Colonic mucosa (tissue), 4 donors: Measurements from ENCODE around the gene PHF19. TPM values are rescaled to one million over a fixed set of nuclear protein-coding genes. Genes with fewer than 3 reads are reported as not detected.
A peak's percentile ranks its signal among the peaks of the same experiment; 100 is the strongest.

Experiments
- DNase-seq: peaks from one replicate; pipeline ENCODE4 v3.0.0-alpha.2; 2020
- H3K27ac ChIP-seq: fragments of 200-600 bp; one replicate; pipeline ENCODE4 v1.8.0; 2021
- H3K27me3 ChIP-seq: fragments of 200-600 bp; one replicate; pipeline ENCODE4 v1.8.0; 2021
- H3K36me3 ChIP-seq: fragments of 200-600 bp; one replicate; pipeline ENCODE4 v1.8.0; 2021
- H3K4me1 ChIP-seq: fragments of 200-600 bp; one replicate; pipeline ENCODE4 v1.8.0; 2021; ENCODE audit warnings: mild to moderate bottlenecking
- H3K4me3 ChIP-seq: fragments of 200-600 bp; one replicate; pipeline ENCODE4 v1.8.0; 2021
- H3K9ac ChIP-seq, 2 donors: one replicate each; pipeline ENCODE4 v1.7.0; 2013; ENCODE audit warnings: control low read depth in 2 of 2, low read depth in 2 of 2, low read length in 2 of 2
- H3K9me3 ChIP-seq: fragments of 200-600 bp; one replicate; pipeline ENCODE4 v1.8.0; 2021
- CTCF ChIP-seq: fragments of 200-600 bp; IDR thresholded peaks from one replicate; pipeline ENCODE4 v1.8.0; 2022; ENCODE audit warnings: antibody characterized with exemption, mild to moderate bottlenecking
- intact Hi-C: fragments of 100-400 bp; cut with DNase I; formaldehyde crosslinking; loops from one replicate; pipeline ENCODE4 v1.14.1; 2022
- total RNA-seq, 2 donors: library from RNA; stranded (reverse); fragmentation: NEBNext Ultra II Directional in 1 of 2; extraction: Animal tissue kit (Norgen Biotek cat#: 25700) in 1 of 2; gene quantifications; one replicate each; pipeline ENCODE4 v1.2.1, GENCODE V29; 2021
- donor health status: healthy.
- donor health status: DM: no; HTN: no; CAD: no.
- donor health status: DM: no; HTN: no; CAD: no.

Gene PHF19
- total RNA-seq, 2 donors from 2014 or later, result 23.8 to 50.3 TPM

GRCh38 chr9:120867676-120868338 lies 9.2 kb downstream of the PHF19 start:
- intact Hi-C loops, result loop anchor here (5.0 kb wide), 1 partner anchor 69 kb away; no protein-coding TSS in a partner anchor
- no peak for TF ChIP-seq CTCF
- H3K9me3 ChIP-seq, result no peaks in the 10 kb centered on the region
- peak overlapping the region in 1 of 2 donors; percentile 66 for H3K9ac ChIP-seq
- DNase-seq, result no peak
- H3K27me3 ChIP-seq, result no peaks in the 10 kb centered on the region
- H3K27ac ChIP-seq, result peak overlapping the region; percentile 65
- H3K4me1 ChIP-seq, result peaks cover 9% of the 10 kb centered on the region
- H3K4me3 ChIP-seq, result peak overlapping the region; percentile 22
- H3K36me3 ChIP-seq, result no peaks in the 10 kb centered on the region

- Histone ChIP-seq H3K4me1 (peaks cover 9% of the 10 kb centered on the region), H3K27ac (no peak overlapping the region), H3K4me3 (no peak overlapping the region), H3K36me3 (no peaks in the 10 kb centered on the region), H3K9ac (no peak overlapping the region), H3K9me3 (no peaks in the 10 kb centered on the region), H3K27me3 (no peaks in the 10 kb centered on the region)
- no peak for TF ChIP-seq CTCF
- DNase-seq, result no peak
- intact Hi-C loops, result loop anchor here (5.0 kb wide), 1 partner anchor 71 kb away; no protein-coding TSS in a partner anchor
These were observed 10.3 kb downstream of the PHF19 start for GRCh38 chr9:120866651-120867050.

GRCh38 chr9:120865809-120866208 lies 11.2 kb downstream of the PHF19 start:
- Histone ChIP-seq H3K4me1 (peaks cover 9% of the 10 kb centered on the region), H3K36me3 (no peaks in the 10 kb centered on the region), H3K9ac (no peak overlapping the region), H3K27ac (no peak overlapping the region), H3K4me3 (no peak overlapping the region), H3K27me3 (no peaks in the 10 kb centered on the region), H3K9me3 (no peaks in the 10 kb centered on the region)
- no peak for TF ChIP-seq CTCF
- intact Hi-C loops, result loop anchor here (5.0 kb wide), 1 partner anchor 71 kb away; no protein-coding TSS in a partner anchor
- DNase-seq, result no peak

GRCh38 chr9:120865176-120865575 lies 11.8 kb downstream of the PHF19 start:
- Histone ChIP-seq H3K27ac (no peak overlapping the region), H3K9me3 (no peaks in the 10 kb centered on the region), H3K36me3 (no peaks in the 10 kb centered on the region), H3K9ac (no peak overlapping the region), H3K4me1 (peaks cover 9% of the 10 kb centered on the region), H3K4me3 (no peak overlapping the region), H3K27me3 (no peaks in the 10 kb centered on the region)
- no peak for TF ChIP-seq CTCF
- intact Hi-C loops, result loop anchor here (5.0 kb wide), 1 partner anchor 72 kb away; no protein-coding TSS in a partner anchor
- no peak for DNase-seq

- Histone ChIP-seq H3K27ac (no peak overlapping the region), H3K9ac (no peak overlapping the region), H3K4me1 (peaks cover 9% of the 10 kb centered on the region), H3K4me3 (no peak overlapping the region), H3K27me3 (no peaks in the 10 kb centered on the region), H3K36me3 (no peaks in the 10 kb centered on the region), H3K9me3 (no peaks in the 10 kb centered on the region)
- intact Hi-C loops, result loop anchor here (5.0 kb wide), 1 partner anchor 73 kb away; no protein-coding TSS in a partner anchor
- no peak for DNase-seq
- no peak for TF ChIP-seq CTCF
These were observed 12.3 kb downstream of the PHF19 start for GRCh38 chr9:120864719-120865118.
